HL-60 (cell line): Measurements from ENCODE around the gene JARID2.

ENCODE experiments used
- DNase-seq, 2 experiments: peaks; one replicate each; pipeline ENCODE4 v3.0.0-alpha.2; 2010 to 2020; ENCODE audit warnings: low read depth in 1 of 2, low spot score in 1 of 2
- H3K27ac ChIP-seq: fragments of 250-450 bp; sonication (Bioruptor Pico); replicated peaks from 2 replicates; pipeline ENCODE4 v1.5.1; 2020; ENCODE audit warnings: mild to moderate bottlenecking, moderate library complexity
- H3K27me3 ChIP-seq: fragments of 250-450 bp; sonication (Bioruptor Pico); 2 replicates; pipeline ENCODE4 v1.5.1; 2021; ENCODE audit warnings: mild to moderate bottlenecking, moderate library complexity; ENCODE audit not compliant: insufficient read depth, poor library complexity, severe bottlenecking
- H3K4me3 ChIP-seq: replicated peaks from 2 replicates; pipeline ENCODE4 v1.5.1; 2011; ENCODE audit warnings: mild to moderate bottlenecking, control low read depth, low read length; ENCODE audit not compliant: insufficient read depth
- CTCF ChIP-seq: IDR thresholded peaks from one replicate; pipeline ENCODE4 v1.5.1; 2011; ENCODE audit warnings: low read length, control low read depth, inconsistent platforms; ENCODE audit not compliant: insufficient read depth
- GABPA ChIP-seq: IDR thresholded peaks from 2 replicates; pipeline ENCODE4 v1.6.1; 2012; ENCODE audit warnings: low read depth
- POLR2AphosphoS5 ChIP-seq: IDR thresholded peaks from 2 replicates; pipeline ENCODE4 v1.6.1; 2012; ENCODE audit warnings: low read depth
- REST ChIP-seq: IDR thresholded peaks from 2 replicates; pipeline ENCODE4 v1.6.1; 2012; ENCODE audit warnings: low read depth; ENCODE audit not compliant: insufficient replicate concordance
- SPI1 ChIP-seq: IDR thresholded peaks from 2 replicates; pipeline ENCODE4 v1.6.1; 2012; ENCODE audit warnings: low read depth, mild to moderate bottlenecking, borderline replicate concordance

The JARID2 gene

GRCh38 chr6:15290067-15290680 is 44.3 kb downstream of the JARID2 start:
- no peak overlapping the region; the same call in 1 of the 2 replicates for H3K27ac ChIP-seq
- H3K27me3 ChIP-seq: no peaks in the 10 kb centered on the region
- TF ChIP-seq GABPA (no peak), POLR2AphosphoS5 (no peak), CTCF (no peak), REST (no peak), SPI1 (no peak)

DNA sequence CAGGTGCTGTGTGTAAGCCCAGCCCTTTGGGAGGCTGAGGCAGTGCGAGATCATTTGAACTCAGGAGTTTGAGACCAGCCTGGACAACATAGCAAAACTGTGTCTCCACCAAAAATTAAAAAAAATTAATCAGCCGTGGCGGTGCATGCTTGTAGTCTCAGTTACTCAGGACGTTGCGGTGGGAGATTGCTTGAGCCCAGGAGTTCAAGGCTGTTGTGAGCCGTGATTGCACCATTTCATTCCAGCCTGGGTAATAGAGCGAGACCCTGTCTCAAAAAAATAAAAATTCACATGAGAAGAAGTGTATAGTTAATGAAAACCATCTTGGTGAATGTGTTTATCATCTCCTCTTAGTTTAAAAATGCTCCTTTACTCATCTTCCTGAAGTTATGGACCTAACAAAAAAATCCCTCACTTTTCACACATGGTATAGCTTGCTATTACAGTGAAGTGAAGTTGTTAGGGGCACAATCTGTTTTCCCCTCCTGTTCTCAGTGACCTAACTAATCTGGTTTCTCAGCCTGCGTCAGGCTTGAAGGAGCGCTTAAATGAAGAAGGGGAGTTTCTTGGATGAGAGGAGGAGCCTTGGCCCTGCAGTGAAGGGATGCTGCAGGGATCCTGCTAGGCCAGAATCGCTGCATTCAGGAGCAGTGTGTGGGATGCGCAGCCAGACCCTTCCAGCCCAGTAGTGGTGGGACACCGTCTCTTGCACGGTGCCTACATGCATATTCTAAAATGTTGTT is 45.3 kb downstream of the JARID2 start:
- H3K27ac ChIP-seq: no peak overlapping the region
- H3K27me3 ChIP-seq: no peaks in the 10 kb centered on the region
- H3K4me3 ChIP-seq: no peak overlapping the region
- no peak for DNase-seq
- TF ChIP-seq POLR2AphosphoS5: no peak
- TF ChIP-seq SPI1: no peak
- no peak for TF ChIP-seq CTCF
- no peak for TF ChIP-seq REST
- TF ChIP-seq GABPA: no peak

More at GRCh38 chr6:15290067-15290680, 44.3 kb downstream of the JARID2 start:
- DNase-seq: no peak
- no peak overlapping the region for H3K4me3 ChIP-seq

DNA sequence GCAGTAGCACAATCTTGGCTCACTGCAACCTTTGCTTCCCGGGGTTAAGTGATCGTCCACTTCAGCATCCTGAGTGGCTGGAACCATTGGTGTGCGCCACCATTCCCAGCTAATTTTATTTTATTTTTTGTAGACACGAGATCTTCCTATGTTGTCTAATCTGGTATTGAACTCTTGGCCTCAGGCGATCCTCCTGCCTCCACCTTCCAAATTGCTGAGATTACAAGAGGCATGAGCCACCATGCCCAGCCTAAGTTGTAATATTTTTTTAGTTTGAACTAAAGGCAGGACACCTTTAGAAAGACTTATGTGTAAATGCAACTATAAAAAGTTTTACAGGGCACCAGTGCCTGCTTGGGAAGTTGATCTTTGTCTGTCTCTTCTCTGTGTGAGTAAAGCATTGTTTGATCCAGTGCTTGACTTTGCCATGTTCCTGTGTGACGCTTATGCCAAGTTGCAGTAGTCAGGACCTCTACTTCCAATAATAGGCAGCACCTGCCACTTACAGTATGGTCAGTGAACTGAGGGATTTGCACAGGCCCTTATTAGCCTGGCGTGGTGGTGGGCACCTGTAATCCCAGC is 46.9 kb downstream of the JARID2 start:
- no peaks in the 10 kb centered on the region for H3K27me3 ChIP-seq
- no peak overlapping the region for H3K27ac ChIP-seq
- H3K4me3 ChIP-seq: no peak overlapping the region
- no peak for DNase-seq
- TF ChIP-seq REST (no peak), POLR2AphosphoS5 (no peak), SPI1 (no peak), GABPA (no peak), CTCF (no peak)
